CD4-positive, alpha-beta T cell treated with Interleukin-4 for 1 hour (primary cell): Measurements from ENCODE around the gene VWA5B1.

Source experiments
- DNase-seq, 2 donors: peaks; one replicate each; pipeline ENCODE4 v3.0.0-alpha.2; 2020 to 2022

The VWA5B1 gene

DNA sequence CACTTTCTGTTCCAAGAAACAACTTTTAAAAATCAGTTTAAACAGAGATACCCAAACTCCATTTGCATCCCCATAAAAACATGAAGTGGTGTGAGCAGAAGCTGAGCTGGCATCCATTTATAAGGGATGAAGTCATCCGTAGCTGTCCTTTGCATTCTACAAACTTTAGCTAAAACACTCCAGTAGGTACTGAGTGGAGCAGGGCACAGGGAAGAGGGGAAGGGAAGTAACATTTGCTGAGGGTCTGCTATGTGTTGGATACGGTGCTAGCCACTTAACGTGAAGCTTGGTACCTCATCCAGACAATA is 32.9 kb downstream of the VWA5B1 start:
- no peak for DNase-seq

DNA sequence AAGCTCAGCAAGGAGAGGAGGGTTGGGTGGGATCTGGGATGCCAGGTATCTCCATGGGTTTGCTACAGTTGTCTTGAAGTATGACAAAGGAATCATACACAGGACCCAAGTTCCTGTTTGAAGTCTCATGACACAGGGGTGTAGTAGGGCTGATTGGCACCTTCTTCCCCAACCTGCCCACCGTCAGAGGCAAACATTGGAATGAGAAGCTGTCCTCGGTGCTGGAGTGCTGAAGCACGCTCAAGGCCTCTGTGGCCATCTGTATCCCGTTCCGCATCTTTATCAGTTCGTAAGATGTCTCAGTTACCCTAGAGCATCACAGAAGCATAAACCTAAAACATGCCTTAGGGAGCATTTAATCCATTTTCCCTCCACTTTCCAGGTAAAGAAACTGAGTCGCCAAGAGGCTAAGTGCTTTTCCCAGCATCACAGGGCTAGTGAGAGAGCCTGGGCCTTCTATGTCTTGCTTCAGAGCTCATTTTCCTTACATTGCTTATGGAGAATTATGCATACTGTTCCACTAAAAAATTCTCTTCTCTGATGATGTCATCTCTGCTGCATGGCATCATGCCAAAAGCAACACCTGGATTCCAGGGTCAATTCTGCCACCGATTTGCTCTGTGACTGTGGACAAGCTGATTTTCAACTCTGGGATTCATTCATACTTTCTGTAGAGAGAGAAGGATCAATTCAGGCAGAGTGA is 34.2 kb downstream of the VWA5B1 start:
- no peak for DNase-seq

DNA sequence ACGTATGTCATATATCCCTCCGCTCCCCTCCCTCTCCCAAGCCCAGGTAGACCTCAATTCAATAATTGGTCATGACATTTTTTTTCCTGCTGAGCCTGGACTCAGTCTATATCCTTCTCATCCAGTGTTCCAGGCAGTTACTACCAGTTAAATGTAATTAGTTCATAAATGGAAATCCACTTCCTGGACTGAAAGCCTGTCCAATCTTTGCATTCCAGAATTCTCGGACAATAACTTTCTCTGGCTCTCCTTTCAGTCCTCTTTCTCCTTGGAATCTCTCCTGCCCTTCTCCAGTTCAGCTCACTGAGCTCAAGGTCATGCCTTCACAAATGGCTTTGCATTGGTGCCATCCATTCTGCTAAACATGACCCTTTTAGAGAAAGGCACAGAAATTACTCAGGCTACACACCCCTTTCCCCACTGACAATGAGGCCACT is 34.8 kb downstream of the VWA5B1 start:
- DNase-seq, result no peak

DNA sequence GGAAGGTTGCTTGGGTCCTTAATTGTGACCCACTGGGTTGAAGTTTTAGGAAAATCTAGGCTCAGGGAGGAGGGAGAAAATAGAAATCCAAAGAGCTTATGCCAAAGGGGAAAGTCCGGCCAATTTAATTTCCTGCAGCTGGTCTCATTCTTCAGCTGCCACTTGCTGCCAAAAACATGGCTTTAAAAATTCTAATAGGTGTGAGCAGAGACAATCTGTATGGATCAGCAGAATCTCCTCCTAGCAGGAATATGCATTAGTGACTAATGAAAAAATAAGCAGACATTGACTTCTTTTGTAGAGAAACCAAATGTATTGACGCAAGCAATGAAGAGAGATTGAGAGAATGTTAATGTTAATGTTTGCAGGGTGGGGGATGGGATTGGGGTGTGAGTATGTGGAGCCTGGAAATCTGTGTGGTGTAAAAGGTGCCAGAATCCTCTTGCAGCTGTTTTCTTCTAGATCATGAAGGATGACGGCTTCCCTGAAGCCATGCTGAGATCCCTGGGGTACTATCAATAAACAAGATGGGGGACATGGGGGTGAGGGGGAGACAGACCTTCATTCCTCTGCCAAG is 35.3 kb downstream of the VWA5B1 start:
- no peak for DNase-seq

DNA sequence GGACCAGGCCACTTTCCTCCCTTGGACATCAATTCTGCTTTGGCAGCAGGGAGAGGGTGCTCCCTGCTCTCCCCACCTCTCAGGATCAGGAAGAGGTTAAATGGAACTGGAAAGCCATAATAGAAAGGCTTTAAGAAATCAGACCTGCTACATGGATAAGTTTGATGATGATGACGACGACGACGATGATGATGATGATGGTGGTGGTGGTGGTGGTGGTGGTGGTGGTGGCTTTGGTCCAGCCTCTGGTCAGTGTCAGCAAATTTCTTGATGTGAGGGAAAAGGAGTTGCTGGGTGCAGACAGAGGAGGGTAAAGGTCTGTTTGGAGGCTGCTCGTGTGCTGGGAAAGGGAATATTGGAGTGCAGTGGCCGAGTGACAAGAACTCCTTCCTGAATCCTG is 36.8 kb downstream of the VWA5B1 start:
- no peak for DNase-seq

DNA sequence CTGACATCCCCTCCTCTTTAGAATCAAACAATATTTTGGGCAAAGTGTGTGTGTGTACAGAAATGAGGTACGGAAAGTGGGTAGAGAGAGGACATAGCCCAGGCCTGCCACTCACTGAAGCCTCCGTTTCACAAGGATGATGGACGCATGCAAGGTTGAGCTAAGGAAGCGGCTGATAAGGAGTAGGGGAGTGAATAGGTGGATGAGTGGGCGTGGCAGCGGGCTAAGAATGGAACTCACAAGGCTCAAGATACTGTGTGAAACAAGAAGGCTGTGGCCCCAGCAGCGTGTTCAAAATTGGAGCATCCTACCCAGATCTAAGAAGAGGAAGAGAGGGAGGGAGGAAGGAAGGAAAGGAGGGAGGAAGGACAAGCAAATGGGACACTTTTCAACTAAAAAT is 37.5 kb downstream of the VWA5B1 start:
- no peak for DNase-seq

DNA sequence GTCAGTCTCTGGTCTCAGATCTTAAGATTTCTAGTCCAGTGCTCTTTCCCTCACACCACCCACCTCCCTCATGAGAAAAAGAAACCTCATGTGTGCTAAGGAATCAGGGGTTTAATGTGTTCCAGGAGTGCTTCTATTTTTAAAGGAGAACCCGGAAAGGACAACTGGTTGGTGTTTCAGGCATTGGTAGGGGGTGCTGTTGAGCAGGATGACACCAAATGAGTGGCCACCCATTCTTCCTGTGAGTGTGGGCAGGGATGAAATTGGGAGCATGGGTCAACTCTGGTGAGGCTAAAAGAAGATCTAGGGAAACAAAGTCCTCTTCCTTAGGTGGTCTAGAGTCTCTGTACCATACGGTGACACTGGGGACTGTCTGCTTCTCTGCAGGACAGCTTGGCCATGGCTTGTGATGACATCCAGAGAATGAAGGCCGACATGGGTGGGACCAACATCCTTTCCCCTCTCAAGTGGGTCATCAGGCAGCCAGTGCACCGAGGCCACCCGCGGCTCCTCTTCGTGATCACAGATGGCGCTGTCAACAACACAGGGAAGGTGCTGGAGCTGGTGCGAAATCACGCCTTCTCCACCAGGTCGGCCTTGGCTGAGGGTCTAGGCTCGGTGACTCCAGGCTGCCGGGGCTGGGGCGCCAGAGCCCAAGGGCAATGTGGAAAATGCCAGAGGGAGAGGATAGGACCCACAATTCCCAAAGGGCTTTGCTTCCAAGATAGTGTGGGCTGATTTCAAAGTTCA is 39.3 kb downstream of the VWA5B1 start:
- DNase-seq, result no peak

DNA sequence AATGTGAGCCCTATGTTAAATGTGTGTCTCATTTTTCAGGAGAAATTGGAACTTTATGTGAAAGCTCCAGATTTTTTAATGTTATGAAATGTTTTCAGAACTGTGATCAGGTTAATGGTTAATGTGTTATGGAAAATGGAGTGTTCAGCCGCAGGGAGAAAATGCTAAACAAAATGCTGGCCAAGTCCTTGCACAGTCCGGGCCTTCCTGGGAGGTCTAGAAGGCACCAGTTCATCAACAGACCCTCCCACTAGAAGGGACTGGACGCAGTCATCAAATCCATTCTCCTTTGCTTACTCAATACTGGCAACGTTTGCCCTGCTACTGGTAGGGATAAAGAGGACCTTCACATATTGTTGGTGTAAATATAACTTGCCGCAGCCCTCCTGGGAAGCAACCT is 43.4 kb downstream of the VWA5B1 start:
- DNase-seq, result no peak

DNA sequence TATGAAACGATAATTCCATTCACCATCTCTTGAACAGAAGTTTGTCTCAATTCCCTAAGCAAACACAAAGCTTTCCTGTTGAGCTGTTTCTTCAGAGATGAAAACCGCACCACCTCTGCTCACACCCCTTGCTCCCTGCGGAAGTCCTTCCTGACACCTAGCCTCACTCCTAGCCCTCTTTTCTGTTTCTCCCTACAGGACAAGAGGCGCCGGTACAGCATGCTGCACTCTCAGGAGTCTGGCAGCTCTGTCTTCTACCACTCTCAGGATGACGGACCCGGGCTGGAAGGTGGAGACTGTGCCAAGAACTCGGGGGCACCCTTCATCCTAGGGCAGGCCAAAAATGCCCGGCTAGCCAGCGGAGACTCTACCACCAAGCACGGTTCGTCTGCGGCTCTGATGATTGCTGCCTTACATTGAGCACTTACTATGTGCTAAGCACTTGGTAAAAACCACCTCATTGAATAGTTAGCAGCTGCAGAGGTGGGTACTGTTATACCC is 45.5 kb downstream of the VWA5B1 start:
- no peak for DNase-seq

DNA sequence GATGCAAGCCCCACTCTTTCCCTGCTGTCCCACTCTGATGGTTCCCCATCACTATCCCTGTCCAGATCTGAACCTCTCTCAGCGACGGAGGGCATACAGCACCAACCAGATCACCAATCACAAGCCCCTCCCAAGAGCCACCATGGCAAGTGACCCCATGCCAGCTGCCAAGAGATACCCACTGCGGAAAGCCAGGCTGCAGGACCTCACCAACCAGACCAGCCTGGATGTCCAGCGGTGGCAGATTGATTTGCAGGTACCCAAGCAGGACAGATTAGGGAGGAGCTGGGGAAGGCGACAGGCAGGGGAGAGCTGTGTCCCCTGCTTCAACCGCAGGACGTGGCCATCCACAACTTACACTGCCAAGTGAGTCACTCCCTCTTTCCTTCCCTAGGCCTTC is 46.9 kb downstream of the VWA5B1 start:
- DNase-seq, result no peak

DNA sequence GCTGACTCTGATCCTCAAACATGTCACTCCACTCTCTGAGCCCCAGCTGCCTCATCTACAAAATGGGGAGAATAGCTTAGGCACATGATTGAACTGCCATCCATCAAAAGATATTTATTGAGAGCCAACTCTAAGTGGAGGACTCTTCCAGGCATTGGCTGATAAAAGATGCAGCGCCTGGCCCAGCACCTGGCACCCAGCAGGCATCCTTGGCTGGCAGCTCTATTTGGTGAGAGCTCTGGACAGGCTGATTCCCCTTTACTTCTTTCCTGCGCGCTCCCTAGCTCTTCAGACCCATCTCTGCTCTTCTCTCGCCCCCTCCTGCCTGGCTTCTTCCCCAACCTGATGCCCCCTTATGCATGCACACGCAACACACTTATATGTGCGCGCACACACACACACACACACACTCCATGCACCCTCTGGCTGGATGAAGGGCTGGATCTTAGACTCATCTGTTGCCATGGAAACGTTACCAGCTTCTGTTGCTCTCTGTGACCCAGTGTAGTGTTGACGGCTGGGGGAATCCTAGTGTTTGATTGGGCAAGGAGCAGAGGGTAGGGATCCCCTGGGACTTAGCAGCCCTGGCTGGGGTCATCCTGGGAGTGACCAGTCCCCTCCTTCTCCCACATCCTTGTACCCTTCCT is 49.3 kb downstream of the VWA5B1 start:
- DNase-seq, result no peak

DNA sequence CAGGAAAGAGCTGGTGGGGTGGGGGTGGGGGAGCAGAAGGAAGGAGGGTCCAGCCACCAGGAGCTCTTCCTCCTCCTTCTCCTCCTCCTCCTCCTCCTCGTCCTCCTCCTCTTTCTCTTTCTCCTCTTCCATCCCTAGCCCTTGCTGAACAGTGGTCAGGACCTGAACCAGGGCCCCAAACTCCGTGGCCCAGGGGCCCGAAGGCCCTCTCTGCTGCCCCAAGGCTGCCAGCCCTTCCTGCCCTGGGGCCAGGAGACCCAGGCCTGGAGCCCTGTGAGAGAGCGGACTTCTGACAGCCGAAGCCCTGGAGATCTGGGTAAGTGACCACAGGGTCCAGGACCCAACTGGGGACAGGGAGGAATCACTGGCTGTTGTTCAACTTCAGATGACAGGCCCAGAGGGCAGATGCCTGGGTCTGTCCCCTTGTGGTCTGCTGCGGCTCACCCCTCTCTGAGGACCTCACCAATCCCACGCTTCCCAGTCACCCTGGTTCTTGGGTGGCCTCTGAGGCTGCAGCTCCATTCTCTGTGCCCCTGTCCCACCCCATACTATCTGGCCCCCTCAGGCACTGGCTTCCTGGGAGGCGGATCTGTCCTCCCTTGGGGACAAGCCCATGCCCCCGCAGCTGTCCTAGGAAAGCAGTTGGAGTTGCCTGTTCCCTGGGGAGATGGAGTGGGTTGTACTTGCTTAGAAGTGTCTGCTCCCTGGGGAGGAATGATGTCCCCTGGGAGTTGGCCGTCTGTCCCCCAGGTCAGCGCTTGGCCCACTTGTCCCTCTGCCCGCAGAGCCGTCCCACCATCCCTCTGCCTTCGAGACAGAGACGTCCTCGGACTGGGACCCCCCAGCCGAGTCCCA is 51.8 kb downstream of the VWA5B1 start:
- DNase-seq, result no peak

DNA sequence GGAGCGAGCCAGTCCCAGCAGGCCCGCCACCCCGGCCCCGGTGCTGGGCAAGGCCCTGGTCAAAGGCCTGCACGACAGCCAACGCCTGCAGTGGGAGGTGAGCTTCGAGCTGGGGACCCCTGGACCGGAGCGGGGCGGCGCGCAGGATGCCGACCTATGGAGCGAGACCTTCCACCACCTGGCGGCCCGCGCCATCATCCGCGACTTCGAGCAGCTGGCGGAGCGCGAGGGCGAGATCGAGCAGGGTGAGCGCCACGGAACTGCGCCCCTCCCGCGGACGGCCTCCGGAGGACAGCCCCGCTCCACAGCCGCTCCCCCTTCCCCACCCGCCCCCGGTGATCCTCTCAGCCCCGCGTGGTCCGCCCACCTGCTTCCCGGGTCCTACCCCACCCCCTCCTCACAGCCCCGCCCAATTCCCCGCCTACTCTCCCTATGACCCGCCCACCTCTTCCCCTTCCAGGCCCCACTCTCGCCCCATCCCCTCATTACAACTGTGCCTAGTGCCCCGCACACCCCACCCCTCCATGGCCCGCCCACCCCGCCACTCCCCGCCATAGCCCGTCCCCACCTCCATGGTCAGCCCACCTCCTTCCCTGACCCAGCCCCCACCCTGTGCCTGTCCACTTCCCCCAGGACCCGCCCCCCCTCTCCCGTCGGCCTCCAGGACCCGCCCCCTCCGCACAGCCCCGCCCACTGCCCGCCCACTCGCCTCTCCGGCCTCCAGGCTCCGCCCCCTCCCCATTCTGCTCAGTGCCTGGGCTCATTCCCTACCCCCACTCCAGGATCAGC is 52.7 kb downstream of the VWA5B1 start:
- DNase-seq, result peak; percentile 22 to 29

DNA sequence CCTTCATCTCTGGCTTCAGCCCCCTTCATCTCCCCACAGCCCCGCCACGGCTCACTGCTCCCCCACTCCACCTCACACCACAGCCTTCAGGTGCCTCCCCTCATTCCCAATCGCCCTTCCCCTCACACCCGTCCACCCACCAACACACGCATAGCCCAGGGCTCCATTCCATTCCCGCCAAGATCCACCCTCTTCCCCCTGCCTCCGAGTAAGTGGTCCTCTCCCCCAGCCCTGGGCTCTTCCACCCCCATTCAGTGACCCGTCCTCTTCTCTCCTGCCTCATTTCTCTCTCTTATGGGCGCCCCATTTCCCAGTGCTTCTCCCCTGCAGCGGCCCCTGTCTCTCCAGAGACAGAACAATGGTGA is 53.2 kb downstream of the VWA5B1 start:
- no peak for DNase-seq

DNA sequence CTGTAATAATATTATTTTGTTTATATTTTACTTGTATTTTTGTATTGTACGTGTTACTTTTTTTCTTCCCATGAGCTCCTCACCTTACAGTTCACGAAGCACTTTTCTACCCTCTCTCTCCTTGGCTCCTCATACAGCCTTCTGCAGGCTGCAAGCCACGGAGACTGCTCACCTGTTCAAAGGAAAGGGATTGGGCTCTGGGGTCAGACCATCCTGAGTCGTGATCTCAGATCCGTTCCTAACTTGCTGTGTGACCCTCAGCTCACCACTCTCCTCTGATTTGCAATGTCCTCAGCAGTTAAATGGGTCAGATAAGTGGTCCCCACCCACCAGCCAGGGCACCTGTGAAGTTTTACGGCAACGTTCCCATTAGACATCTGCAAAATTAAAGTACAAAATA is 54.1 kb downstream of the VWA5B1 start:
- DNase-seq, result no peak

DNA sequence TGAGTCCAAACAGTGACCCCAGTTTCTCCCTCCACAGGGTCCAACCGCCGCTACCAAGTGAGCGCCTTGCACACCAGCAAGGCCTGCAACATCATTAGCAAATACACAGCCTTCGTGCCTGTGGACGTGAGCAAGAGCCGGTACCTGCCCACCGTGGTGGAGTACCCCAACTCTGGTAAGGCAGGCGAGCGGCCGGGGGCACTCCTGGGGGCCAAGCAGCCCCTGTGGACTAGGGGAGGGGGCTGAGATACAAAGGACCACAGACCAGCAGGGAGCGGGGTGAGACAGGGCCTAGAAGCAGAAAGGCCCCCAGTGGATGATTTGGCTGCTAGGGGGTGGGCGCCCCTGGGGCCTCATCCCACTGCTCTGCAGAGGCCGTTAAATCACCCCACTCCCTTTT is 54.7 kb downstream of the VWA5B1 start:
- DNase-seq, result no peak

DNA sequence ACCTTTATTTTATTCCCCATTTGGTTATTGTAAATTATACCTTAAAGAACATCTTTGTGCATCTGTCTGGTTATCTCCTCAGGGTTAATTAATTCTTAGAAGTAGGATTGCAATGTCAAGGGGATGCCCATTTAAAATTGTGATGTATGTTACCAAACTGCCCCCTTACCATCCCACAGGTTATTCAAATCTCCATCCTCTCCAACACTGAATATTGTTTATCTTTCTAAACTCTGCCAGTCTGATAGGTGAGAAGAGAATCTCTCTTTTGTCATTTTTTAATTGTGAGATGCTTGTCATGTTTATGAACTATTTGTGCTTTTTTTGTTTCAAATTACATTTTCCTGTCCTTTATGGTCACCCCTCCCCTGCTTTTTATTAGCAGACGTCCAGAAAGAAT is 55.8 kb downstream of the VWA5B1 start:
- no peak for DNase-seq

DNA sequence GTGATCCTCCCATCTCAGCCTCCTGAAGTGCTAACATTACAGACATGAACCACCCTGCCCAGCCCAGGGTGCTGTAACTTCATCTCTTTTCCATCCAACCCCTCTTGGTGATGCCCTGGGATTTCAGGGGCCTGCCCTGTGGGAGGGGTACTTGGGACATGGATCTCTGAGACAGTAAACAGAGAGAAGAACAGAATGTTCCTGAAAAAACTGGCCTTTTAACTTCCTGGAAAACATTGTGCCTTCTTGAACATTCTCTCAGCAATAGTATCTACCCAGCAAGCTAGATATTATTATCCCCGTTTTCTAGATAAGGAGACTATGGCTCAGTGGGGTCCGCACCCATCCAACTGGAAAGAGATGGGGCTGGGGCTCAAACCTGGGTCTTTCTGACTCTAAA is 57.0 kb downstream of the VWA5B1 start:
- no peak for DNase-seq

DNA sequence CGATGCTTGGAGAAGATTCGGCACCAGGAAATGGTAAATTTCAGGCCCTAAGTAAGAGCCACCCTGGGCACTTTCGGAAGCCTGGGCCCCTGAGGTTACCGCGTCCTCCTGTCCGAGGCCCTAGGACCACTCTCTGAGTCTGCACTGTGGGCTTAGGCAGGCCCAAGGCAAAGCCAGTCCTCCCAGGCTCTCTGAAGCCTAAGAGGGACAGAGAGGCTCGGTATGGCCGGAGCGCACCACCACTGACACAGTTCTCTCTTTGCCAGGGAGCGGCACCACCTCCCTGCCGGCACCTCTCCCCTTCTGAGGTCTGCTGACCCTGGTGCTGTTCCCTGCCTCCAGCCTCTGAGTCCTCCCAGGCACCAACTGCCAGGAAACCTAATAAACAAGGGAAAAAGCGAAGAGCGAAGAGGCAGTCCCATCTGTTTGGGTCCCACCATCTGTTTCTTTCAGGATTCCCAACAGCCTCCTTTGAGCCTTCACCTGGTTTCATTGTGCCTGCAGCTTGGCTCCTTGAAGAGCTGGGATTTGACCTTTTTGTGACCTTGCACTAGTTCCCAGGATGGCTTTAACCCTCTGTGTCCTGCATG is 57.7 kb downstream of the VWA5B1 start:
- no peak for DNase-seq

DNA sequence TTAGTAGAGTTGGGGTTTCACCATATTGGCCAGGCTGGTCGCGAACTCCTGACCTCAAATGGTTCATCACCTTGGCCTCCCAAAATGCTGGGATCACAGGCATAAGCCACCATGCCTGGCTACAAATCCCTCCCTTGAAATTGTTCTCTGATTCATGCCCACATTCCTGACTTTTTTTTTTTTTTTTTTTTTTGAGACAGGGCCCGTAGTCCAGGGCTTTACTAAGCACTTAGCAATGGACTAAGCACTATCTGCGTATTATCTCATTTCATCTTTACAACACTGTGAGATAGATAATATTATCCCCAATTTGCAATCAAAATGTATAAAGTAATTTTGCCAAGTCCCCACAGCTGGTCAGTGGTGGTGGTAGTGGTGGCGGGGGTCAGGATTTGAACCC is 58.9 kb downstream of the VWA5B1 start:
- no peak for DNase-seq

DNA sequence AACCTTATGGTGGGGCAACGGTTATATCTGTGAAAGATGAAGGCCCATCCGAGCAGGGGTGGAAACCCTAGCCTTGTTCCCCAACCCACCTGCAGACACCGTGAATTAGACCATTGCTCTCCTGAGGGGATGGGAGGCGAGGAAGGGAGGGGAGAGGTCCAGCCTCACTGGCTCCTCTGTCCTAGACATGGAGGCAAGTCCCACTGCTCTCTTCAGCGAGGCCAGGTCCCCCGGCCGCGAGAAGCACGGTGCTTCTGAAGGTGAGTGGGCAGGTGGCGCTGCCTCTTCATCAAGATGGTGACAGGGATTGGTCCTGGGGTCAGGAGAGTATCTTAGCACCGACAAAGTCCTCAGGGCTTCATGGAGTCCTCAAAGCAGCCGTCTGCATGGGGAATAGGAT is 59.3 kb downstream of the VWA5B1 start:
- DNase-seq, result no peak

DNA sequence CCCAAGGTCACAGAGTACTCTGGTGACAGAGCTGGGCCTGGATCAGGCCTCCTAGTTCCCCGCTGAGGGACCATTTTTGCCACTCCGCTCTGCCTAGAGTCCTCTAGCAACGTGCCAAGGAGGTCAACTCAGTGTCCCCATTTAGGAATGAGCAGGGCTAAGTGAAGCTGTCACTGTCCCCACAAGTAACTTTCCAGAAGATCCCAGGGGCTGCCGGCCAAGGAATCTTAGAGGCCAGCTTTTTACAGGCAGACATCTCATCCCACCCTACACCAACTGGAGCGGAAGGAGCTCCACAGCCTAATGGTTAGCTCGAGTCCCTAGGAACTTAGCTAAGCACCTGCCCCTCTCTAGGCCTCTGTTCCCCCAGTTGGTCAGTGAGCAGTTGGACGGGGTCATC is 59.7 kb downstream of the VWA5B1 start:
- no peak for DNase-seq
